Measurements from ENCODE around the gene DNAJC7. TPM values are rescaled to one million over a fixed set of nuclear protein-coding genes. Genes with fewer than 3 reads are reported as not detected.
A peak's percentile ranks its signal among the peaks of the same experiment; 100 is the strongest.
"Not testable (repeated sequence)": the region's sequence is repeated elsewhere in the genome, so short reads cannot be mapped to it uniquely, and the experiment has no call there.

DNAJC7 gene
- total RNA-seq, 1 donor from 2014 or later: 95.0 TPM

DNA sequence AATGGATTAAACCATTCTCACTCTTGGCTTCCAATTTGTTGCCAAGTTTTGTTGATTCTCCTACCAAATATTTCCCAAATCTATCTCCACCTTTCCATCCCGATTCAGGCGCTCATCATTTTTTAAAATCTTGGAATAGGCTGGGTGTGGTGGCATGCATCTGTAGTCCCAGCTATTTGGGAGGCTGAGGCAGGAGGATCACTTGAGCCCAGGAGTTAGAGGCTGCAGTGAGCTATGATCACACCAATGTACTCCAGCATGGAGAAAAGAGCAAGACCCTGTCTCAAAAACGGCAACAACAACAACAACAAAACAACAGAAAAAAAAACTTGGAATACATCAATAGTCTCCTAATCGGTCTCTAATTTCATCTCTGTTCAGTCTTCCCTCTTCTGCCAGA lies 1.7 kb upstream of the DNAJC7 start:
- intact Hi-C loops (cut with DNase I): no loop called here
- DNase-seq (ENCODE audit: low spot score) (no peak), ATAC-seq (no peak)

DNA sequence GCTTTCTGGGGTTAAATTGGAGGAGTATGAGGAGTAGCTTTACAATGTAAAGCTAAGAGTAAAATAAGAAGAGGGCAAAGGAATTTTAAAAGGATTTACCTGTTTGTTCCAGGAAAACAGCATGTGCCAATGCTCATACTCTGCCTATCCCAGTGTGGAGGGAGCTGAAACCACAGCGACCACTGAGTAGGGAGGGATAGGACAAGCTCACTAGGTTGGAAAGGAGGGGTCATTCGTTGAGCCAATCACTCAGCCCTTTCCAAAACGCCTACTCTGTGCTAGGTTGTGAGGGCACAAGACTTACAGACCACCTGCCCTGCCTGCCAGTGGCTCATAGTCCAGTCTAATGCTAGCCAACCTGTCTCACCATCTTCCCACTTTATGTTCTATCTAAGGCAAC lies 1.1 kb upstream of the DNAJC7 start:
- intact Hi-C loops (cut with DNase I): no loop called here
- DNase-seq (ENCODE audit: low spot score) (no peak), ATAC-seq (no peak)

DNA sequence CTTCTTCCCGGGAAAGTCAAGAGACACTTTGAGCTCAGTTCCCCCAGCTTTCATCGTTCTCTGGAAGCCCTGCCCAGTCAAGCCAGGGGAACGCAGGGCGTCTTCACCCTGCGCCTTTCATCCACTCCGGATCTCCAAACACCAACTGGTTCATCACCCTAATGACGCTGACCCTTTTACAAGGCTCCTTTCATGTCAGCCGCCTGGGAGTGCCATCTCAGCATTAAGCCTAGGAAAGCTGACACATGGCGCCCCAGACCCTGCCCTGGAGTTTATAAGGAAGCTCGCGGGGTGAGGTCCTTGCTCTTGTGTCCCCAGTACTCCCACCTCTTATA lies 594 bp upstream of the DNAJC7 start:
- intact Hi-C loops (cut with DNase I): no loop called here
- no peak for ATAC-seq
- DNase-seq (ENCODE audit: low spot score): no peak

DNA sequence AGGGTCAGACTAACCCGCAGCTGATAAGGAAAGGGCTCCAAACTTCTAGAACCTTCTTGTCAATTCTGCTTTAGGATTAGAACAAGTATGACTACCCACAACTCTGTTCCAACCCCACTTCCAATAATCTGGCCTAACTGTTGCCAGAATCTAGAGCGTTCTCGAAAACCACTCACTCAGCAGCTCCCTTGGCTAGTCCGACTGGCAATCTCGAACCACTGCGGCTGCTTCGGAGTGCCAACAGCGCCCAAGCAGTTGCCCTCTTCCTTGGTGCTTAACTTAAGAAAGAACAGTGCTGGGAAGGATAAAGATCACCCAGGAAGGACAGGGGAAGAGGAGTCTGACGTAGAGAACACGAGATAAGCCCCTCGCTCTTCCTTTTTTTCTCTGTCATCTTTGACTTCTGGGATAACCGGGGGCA lies 818 bp downstream of the DNAJC7 start:
- intact Hi-C loops (cut with DNase I): no loop called here
- DNase-seq (ENCODE audit: low spot score): no peak

DNA sequence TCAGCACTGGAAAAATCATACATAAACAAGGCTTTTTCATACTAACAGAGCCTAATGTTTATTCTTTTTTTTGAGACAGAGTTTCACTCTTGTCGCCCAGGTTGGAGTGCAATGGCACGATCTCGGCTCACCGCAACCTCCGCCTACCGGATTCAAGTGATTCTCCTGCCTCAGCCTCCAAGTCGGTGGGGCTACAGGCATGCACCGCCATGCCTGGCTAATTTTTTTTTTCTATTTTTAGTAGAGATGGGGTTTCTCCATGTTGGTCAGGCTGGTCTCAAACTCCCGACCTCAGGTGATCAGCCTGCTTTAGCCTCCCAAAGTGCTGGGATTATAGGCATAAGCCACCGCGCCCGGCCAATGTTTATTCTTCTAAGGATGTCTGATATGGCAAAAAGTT lies 3.5 kb downstream of the DNAJC7 start:
- DNase-seq (ENCODE audit: low spot score); intact Hi-C loops (cut with DNase I); ATAC-seq: not testable (repeated sequence)

More for the DNA sequence above, 818 bp downstream of the DNAJC7 start:
- no peak for ATAC-seq

DNA sequence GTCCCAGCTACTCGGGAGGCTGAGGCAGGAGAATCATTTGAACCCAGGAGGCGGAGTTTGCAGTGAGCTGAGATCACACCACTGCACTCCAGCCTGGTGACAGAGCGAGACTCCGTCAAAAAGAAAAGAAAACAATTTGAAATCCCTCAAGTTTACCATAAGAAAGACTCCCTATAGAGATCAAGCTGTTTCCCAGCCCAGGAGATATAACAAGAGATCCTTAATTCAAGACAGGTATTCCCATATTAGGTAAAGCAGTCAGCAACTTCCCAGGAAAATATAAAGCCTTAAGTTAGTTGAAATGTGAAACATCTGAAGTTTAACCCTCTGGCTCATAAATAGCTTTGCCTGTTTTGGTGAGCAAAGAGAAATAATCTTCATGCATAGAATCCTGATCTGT lies 4.9 kb downstream of the DNAJC7 start:
- ATAC-seq; DNase-seq (ENCODE audit: low spot score); intact Hi-C loops (cut with DNase I): not testable (repeated sequence)

DNA sequence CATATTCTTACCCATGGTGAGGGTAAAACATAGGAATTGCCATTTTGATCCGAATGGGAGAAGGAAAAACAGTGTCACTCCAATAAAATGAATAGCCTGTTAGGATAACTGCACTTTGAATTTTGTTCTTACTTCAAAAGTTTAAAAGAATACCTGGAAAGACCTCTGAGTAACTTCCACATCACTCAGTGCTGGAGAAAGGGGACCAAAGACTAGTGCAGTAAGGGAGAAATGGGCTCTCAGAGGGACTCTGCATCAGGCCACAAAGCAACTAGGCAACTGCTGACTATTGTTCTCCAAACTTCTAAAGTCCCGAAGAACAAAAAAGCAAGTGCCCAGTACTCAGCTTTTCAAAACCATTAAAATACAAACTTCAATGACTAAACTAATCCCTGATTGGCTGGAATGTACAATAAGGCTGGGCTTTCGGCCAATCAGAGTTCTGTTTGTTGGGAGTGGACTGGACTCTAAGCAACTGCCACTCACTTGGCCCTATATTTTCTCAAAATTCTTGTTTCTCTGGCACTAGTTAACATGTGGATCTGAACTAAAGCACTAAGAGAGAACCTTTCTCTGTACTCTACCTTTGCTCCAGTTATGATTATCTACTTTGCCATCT lies 6.2 kb downstream of the DNAJC7 start:
- no peak for ATAC-seq
- DNase-seq (ENCODE audit: low spot score): peak; percentile 49
- intact Hi-C loops (cut with DNase I): no loop called here

DNA sequence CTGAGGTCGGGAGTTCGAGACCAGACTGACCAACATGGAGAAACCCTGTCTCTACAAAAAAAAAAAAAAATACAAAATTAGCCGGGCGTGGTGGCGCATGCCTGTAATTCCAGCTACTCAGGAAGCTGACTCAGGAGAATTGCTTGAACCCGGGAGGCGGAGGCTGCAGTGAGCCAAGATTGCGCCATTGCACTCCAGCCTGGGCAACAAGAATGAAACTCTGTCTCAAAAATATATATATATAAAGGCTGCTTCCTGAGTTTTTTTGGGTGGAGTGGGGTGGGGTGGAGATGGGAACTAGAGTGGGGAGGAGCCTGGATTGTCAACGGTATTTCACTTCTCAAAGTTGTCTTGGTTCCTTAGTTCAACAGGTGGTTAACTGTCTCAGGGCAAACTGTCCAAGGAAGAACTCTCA lies 7.0 kb downstream of the DNAJC7 start:
- DNase-seq (ENCODE audit: low spot score): peak; percentile 38
- intact Hi-C loops (cut with DNase I); ATAC-seq: not testable (repeated sequence)

DNA sequence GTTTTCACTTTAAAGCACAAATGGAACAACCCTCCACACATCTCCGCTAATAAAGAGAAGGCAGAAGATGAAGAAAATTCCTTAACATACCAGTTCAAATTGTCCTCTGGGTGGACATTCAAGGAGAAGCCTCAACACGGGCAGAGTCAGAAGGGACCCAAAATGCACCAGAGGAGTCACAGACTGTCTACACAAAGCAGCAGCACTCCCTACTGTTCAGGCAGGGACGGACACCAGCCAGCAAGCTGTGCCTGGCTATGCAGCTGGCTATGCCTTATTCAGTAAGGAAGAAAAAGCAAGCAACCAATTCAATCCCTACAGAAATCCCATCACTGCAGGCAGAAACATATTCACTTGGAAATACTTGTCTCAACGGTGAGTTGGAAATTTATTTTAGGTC lies 8.1 kb downstream of the DNAJC7 start:
- DNase-seq (ENCODE audit: low spot score) (peak; percentile 62), ATAC-seq (peak; percentile 71)
- intact Hi-C loops (cut with DNase I): loop anchor here (2.0 kb wide), 1 partner anchor 42 kb away; the partner anchor contains the start of gene CNP

DNA sequence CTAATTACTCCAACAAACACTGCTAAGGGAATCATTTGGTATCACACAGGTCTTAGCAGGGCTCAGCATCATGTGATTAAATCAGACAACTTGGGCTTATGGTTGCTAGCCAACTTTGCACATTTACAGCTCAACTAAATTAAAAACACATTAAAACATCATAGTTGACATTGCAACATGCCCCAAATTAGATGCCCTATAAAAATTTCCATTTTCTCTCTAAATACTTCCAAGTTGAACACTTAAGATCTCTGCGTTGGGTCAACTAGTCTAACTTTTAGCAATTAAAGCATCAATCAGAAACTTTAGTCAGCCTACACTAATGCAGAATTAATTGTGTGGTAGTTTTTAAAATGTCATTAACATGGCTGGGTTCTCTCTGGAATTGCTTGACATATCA lies 12.1 kb downstream of the DNAJC7 start:
- DNase-seq (ENCODE audit: low spot score) (no peak), ATAC-seq (no peak)
- intact Hi-C loops (cut with DNase I): no loop called here

DNA sequence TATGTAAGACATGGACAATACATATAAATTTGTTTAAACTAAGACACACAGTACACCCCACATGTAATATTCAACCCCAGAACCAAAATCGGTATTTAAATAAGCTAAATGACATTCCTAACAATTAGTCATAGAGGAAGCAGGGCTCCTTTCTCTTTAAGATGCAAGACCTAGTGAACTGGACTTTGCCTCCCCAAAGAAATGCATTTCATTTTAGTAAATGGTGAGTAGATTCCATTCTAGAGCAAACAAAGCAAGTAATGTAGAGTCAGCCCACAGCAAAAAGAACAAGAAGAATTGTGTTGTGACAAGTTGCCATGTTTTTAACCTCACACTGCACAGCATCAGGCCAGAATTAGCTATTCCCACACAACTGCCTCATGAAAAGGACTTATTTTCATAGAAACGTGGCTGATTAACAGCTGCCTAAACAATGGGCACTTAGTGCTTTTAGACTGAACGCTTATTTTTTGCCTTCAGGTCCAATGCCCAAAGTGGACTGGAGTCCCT lies 14.4 kb downstream of the DNAJC7 start:
- DNase-seq (ENCODE audit: low spot score): no peak
- peak; percentile 60 for ATAC-seq
- intact Hi-C loops (cut with DNase I): loop anchor here (5.0 kb wide), 1 partner anchor 964 kb away; no protein-coding TSS in a partner anchor

DNA sequence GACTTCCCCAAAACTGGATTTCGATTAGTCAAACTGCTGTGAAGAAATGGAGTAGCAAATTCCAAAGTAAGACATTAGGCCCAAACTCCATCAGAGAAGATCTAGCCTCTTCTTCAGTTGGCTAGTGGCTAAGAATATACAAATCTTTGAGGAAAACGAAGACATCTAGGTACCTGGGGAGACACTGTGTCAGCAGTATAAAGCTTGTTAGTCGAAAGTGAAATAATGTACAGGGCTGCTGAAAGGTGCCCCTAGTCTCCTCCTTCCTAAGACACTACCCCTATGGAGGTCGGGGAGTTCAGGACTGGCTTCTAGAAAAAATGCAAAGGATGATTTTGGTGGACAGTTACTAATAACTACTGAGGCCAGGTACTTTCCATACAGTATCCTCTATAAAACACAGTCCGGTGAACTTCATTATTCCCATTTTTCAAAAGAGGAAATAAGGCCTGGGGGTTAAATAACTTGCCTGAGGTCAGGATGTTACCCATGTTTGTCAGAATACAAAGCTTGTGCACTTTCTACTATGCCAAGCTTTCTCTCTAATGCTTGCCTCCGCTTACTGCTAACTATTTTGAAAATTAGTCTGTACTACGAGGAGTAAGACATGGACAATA lies 15.0 kb downstream of the DNAJC7 start:
- no peak for ATAC-seq
- DNase-seq (ENCODE audit: low spot score): no peak
- intact Hi-C loops (cut with DNase I): loop anchor here (5.0 kb wide), 1 partner anchor 965 kb away; no protein-coding TSS in a partner anchor

DNA sequence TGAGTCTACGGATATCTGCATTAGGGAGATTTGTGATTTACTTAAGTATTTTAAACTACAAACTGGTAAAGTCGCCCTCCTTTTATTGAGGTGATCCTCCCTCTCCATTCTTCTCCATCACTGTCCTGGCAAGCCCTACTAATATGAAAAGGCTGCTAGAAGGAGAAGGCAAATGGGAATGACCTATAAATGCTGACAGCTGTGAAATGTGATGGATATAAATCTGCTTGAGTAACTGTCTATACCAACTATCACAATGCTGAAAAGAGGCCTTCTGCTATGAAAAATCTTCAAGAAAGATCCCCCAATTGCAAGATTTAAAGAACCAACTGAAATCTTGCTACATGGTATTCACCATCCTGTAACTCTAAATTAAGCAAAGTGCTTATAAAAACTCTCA lies 15.5 kb downstream of the DNAJC7 start:
- ATAC-seq: no peak
- intact Hi-C loops (cut with DNase I): loop anchor here (5.0 kb wide), 1 partner anchor 966 kb away; no protein-coding TSS in a partner anchor
- DNase-seq (ENCODE audit: low spot score): no peak

DNA sequence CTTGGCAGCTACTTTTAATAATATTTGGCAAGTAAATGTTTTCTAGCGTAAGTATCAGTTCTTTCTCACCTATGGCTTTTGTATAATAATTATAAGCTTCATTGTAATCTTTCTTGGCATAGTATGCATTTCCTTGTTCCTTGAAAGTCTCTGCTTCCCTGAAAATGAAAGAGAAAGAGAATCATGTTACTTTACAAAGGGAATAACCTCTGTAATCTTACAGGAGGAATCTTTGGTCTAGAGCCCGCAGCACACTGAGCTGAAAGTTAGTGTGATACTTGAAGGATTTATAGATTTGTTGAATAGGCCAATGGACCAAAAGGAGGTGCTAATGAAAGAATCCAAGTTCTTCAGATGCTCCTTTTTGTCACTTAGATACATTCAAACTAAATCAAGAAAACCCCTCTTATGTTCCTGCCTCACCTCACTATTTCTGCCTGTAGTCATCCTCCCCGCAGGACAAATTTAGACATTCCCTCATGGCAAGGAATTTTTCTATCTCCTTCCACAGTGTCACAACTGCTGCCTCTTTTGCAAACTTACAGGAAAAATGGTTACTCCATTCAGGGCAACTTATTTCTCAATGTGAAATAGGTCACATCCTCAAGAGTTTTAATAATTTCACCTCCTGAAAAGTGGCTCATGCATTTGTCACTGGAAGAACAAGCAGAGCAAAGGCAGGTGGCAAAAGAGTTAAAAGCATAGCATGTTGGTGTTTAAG lies 16.7 kb downstream of the DNAJC7 start:
- DNase-seq (ENCODE audit: low spot score) (no peak), ATAC-seq (no peak)
- intact Hi-C loops (cut with DNase I): loop anchor here (5.0 kb wide), 1 partner anchor 967 kb away; no protein-coding TSS in a partner anchor

DNA sequence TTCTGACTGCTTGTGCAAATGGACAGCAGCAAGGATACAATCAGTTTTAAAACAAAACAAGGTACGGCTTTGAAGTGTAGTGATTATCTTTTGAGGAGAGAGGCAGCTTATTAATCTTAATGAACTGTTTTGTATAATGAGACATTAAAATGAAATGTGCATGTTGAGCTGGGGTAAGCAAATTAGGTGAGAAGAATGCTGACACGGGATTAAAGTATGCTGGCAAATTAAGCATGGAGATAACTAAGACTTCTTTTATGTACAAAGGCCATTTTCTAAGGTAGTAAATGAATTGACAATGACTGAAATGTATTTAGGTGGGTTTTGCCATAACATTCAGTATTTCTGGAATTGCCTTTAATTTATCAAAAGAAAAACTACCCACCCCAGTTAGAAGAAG lies 18.7 kb downstream of the DNAJC7 start:
- DNase-seq (ENCODE audit: low spot score): no peak
- no peak for ATAC-seq
- intact Hi-C loops (cut with DNase I): no loop called here

DNA sequence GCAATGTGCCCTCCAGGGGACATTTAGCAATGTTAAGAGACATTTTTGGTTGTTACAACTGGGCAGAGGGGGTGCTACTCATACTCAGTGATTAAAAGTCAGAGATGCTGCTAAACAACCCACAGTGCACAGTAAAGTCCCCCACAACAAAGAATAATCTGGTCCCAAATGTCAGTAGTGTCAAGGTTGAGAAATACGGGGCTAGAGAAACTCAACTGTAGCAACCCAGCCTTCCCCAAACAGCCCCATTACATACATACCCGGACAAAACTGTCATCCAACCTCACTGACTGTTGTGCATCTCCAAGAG lies 20.4 kb downstream of the DNAJC7 start:
- intact Hi-C loops (cut with DNase I): no loop called here
- ATAC-seq: no peak
- DNase-seq (ENCODE audit: low spot score): no peak

DNA sequence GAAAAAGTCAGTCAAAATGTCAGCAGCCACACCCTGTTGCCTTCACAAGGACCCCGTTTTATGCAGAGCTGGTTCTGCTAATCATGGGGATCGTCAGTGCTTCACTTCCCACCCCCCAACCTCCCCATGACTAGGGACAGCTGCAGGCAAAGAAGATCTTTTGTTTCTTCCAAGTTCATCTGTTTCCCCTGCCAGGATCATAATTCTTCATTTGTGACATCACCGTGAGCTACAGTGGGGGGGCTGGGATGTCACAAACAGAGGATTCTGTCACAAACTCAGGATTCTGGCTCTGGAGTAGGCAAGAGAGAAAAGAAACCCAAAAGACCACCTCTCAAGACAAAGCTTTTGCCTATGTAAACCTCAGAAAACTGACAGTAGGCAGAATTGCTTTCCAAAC lies 24.7 kb downstream of the DNAJC7 start:
- ATAC-seq: peak; percentile 63
- peak; percentile 52 for DNase-seq (ENCODE audit: low spot score)
- intact Hi-C loops (cut with DNase I): no loop called here

DNA sequence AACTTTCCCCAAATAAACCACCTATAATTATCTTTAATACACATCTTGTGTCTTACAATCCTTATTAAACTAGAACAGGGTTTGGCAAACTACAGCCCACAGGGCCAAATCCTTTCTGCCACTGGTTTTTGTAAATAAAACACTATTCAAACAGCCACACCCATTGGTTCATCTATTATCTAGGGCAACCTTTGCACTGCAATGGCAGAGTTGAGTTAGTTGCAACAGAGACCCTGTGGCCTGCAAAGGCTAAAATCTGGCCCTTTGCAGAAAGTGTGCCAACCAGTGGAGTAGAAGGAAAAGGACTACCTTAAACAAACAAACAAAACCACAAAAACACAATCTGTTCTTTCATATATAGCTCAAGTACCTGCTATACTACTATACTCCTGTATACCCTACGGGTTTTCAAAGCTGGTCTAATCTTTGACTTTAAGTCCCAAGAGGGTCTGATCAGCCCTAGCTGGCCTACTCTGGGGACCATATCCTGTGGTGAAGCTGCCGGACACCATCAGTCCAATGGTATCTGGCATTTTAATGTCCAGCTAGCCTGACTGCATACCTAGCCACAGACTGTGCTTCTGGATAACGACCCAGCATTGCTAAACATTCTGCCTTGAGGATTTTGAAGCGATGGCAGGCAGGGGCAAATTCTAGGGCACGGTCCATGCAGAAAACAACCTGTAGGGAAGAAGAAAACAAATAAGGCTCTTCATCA lies 27.4 kb downstream of the DNAJC7 start:
- no peak for ATAC-seq
- DNase-seq (ENCODE audit: low spot score): no peak

DNA sequence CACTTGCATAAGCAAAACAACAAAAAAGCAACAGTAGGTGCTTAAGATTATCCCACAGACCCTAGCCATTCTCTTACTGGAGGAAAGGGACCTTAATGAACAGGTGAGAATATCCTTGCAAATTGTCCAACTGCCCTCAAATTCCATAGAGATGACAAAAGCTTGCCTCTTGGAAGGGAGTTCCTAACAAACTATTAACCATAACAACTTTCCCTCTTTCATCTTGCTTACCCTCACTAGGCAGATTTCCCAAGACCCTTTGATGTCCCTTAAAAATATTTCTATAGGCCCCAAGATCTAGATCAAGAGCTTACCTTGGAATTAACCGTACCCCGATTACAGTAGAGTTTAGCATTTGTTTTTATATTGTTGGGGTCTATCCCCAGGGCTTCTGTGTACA lies 28.8 kb downstream of the DNAJC7 start:
- no peak for ATAC-seq
- intact Hi-C loops (cut with DNase I): no loop called here

More for the DNA sequence above, 27.4 kb downstream of the DNAJC7 start:
- intact Hi-C loops (cut with DNase I): no loop called here

More for the DNA sequence above, 28.8 kb downstream of the DNAJC7 start:
- no peak for DNase-seq (ENCODE audit: low spot score)
